GM21381 (cell line): ENCODE data around the gene HNRNPU.
"Not testable (repeated sequence)": the region's sequence is repeated elsewhere in the genome, so short reads cannot be mapped to it uniquely, and the experiment has no call there.

ENCODE experiments used
- ATAC-seq: cut with Tn5 transposase; IDR thresholded peaks from one replicate; pipeline ENCODE4 v1.9.1; 2021; ENCODE audit warnings: mild to moderate bottlenecking, moderate library complexity; ENCODE audit not compliant: unreplicated experiment

The HNRNPU gene

GRCh38 chr1:244841273-244841927 lies 22.9 kb downstream of the HNRNPU start:
- no peak for ATAC-seq

GRCh38 chr1:244840219-244840794 lies 24.0 kb downstream of the HNRNPU start:
- no peak for ATAC-seq

GRCh38 chr1:244839656-244840055 lies 24.7 kb downstream of the HNRNPU start:
- no peak for ATAC-seq

- no peak for ATAC-seq
Observed at GRCh38 chr1:244837597-244838258, 26.6 kb downstream of the HNRNPU start.

GRCh38 chr1:244836584-244836983 lies 27.8 kb downstream of the HNRNPU start:
- no peak for ATAC-seq

- no peak for ATAC-seq
Observed at GRCh38 chr1:244836135-244836521, 28.2 kb downstream of the HNRNPU start.

- peak; percentile 62 for ATAC-seq
Observed at GRCh38 chr1:244835276-244836134, 28.8 kb downstream of the HNRNPU start, which contains the start of gene COX20. COX20 (plus strand) TSS chr1:244835658; CDS start chr1:244835715, 57 bp downstream.

GRCh38 chr1:244834543-244835275 lies 29.6 kb downstream of the HNRNPU start:
- peak; percentile 63 for ATAC-seq

- peak; percentile 13 for ATAC-seq
Observed at GRCh38 chr1:244833734-244834542, 30.4 kb downstream of the HNRNPU start.

- not testable (repeated sequence) for ATAC-seq
Observed at GRCh38 chr1:244833260-244833659, 31.1 kb downstream of the HNRNPU start.

- ATAC-seq = no peak
Observed at GRCh38 chr1:244830639-244831038, 33.7 kb downstream of the HNRNPU start.

GRCh38 chr1:244826712-244827111 lies 37.6 kb downstream of the HNRNPU start:
- no peak for ATAC-seq

GRCh38 chr1:244822878-244823277 lies 41.5 kb downstream of the HNRNPU start:
- ATAC-seq = no peak

- no peak for ATAC-seq
Observed at GRCh38 chr1:244821134-244821533, 43.2 kb downstream of the HNRNPU start.

GRCh38 chr1:244820131-244820530 lies 44.2 kb downstream of the HNRNPU start:
- ATAC-seq = no peak

- no peak for ATAC-seq
Observed at GRCh38 chr1:244817415-244817894, 46.9 kb downstream of the HNRNPU start.

- no peak for ATAC-seq
Observed at GRCh38 chr1:244815600-244816099, 48.7 kb downstream of the HNRNPU start.

GRCh38 chr1:244813327-244813726 lies 51.0 kb downstream of the HNRNPU start:
- no peak for ATAC-seq

- no peak for ATAC-seq
Observed at GRCh38 chr1:244810221-244810620, 54.1 kb downstream of the HNRNPU start.
